ENCODE results near the gene UBAC2.

GRCh38 chr13:99396446-99396845 lies 195.8 kb downstream of the UBAC2 start:
- TF ChIP-seq EZH2phosphoT487 (IDR thresholded peaks at IDR 0.05) (no peak), EZH2 (IDR thresholded peaks at IDR 0.05) (no peak)

All from neural progenitor cell (in vitro differentiated cells).